ENCODE results near the gene CARTPT. TPM values are rescaled to one million over a fixed set of nuclear protein-coding genes. Genes with fewer than 3 reads are reported as not detected.
A peak's percentile ranks its signal among the peaks of the same experiment; 100 is the strongest.

The CARTPT gene
- polyA plus RNA-seq, 3 donors: not detected

GRCh38 chr5:71731015-71731414 is 11.9 kb downstream of the CARTPT start:
- DNase-seq (ENCODE audit: extremely low read depth in 1 of 11, low read depth in 9 of 11, low spot score in 4 of 11): no peak

GRCh38 chr5:71732011-71732410 is 12.9 kb downstream of the CARTPT start:
- no peak for DNase-seq (ENCODE audit: extremely low read depth in 1 of 11, low read depth in 9 of 11, low spot score in 4 of 11)

- no peak for DNase-seq (ENCODE audit: extremely low read depth in 1 of 11, low read depth in 9 of 11, low spot score in 4 of 11)
These were observed 15.1 kb downstream of the CARTPT start for GRCh38 chr5:71734141-71734540.

- no peak for DNase-seq (ENCODE audit: extremely low read depth in 1 of 11, low read depth in 9 of 11, low spot score in 4 of 11)
These were observed 19.0 kb downstream of the CARTPT start for GRCh38 chr5:71737931-71738539.

GRCh38 chr5:71738662-71739361 is 19.7 kb downstream of the CARTPT start:
- no peak for DNase-seq (ENCODE audit: extremely low read depth in 1 of 11, low read depth in 9 of 11, low spot score in 4 of 11)

- DNase-seq (ENCODE audit: extremely low read depth in 1 of 11, low read depth in 9 of 11, low spot score in 4 of 11): no peak
These were observed 21.1 kb downstream of the CARTPT start for GRCh38 chr5:71740015-71740753.

- DNase-seq (ENCODE audit: extremely low read depth in 1 of 11, low read depth in 9 of 11, low spot score in 4 of 11): no peak
These were observed 24.1 kb downstream of the CARTPT start for GRCh38 chr5:71743155-71743554.

GRCh38 chr5:71744009-71744790 is 25.1 kb downstream of the CARTPT start:
- no peak for DNase-seq (ENCODE audit: extremely low read depth in 1 of 11, low read depth in 9 of 11, low spot score in 4 of 11)

GRCh38 chr5:71747182-71747581 is 28.1 kb downstream of the CARTPT start:
- DNase-seq (ENCODE audit: extremely low read depth in 1 of 11, low read depth in 9 of 11, low spot score in 4 of 11): no peak

GRCh38 chr5:71748360-71748759 is 29.3 kb downstream of the CARTPT start:
- DNase-seq (ENCODE audit: extremely low read depth in 1 of 11, low read depth in 9 of 11, low spot score in 4 of 11): no peak

GRCh38 chr5:71751422-71751821 is 32.3 kb downstream of the CARTPT start:
- no peak for DNase-seq (ENCODE audit: extremely low read depth in 1 of 11, low read depth in 9 of 11, low spot score in 4 of 11)

- no peak for DNase-seq (ENCODE audit: extremely low read depth in 1 of 11, low read depth in 9 of 11, low spot score in 4 of 11)
These were observed 33.5 kb downstream of the CARTPT start for GRCh38 chr5:71752441-71753190.

GRCh38 chr5:71757590-71758543 is 38.8 kb downstream of the CARTPT start:
- peak; percentile 17 to 49 (median 36) for DNase-seq (ENCODE audit: extremely low read depth in 1 of 11, low read depth in 9 of 11, low spot score in 4 of 11)

- no peak for DNase-seq (ENCODE audit: extremely low read depth in 1 of 11, low read depth in 9 of 11, low spot score in 4 of 11)
These were observed 43.8 kb downstream of the CARTPT start for GRCh38 chr5:71762826-71763225.

- DNase-seq (ENCODE audit: extremely low read depth in 1 of 11, low read depth in 9 of 11, low spot score in 4 of 11): no peak
These were observed 48.6 kb downstream of the CARTPT start for GRCh38 chr5:71767661-71768060.

GRCh38 chr5:71769287-71769686 is 50.2 kb downstream of the CARTPT start:
- no peak for DNase-seq (ENCODE audit: extremely low read depth in 1 of 11, low read depth in 9 of 11, low spot score in 4 of 11)

- no peak for DNase-seq (ENCODE audit: extremely low read depth in 1 of 11, low read depth in 9 of 11, low spot score in 4 of 11)
These were observed 51.3 kb downstream of the CARTPT start for GRCh38 chr5:71770381-71770780.
